Activated CD8-positive, alpha-beta T cell treated with anti-CD3 and anti-CD28 coated beads for 36 hours (primary cell): ENCODE data around the gene RAB33B. TPM values are rescaled to one million over a fixed set of nuclear protein-coding genes. Genes with fewer than 3 reads are reported as not detected.

Experiments
- ATAC-seq: fragments of 200-7000 bp; cut with Tn5 transposase; one replicate; pipeline ENCODE4 v1.10.0; 2021; ENCODE audit warnings: mild to moderate bottlenecking, moderate library complexity
- CTCF ChIA-PET: fragments of 350-600 bp; sonication (Branson Sonifier 250); formaldehyde crosslinking; loops from one replicate; lab custom pipeline; 2021; ENCODE audit warnings: antibody characterized with exemption; lab: Charles Lee
- POLR2A ChIA-PET: fragments of 350-600 bp; sonication (Branson Sonifier 250); formaldehyde crosslinking; loops from one replicate; lab custom pipeline; 2021; ENCODE audit warnings: antibody characterized with exemption; lab: Charles Lee
- DNase-seq: peaks from one replicate; pipeline ENCODE4 v3.0.0-alpha.2; 2020
- H3K27ac Mint-ChIP-seq: one replicate; pipeline ENCODE4 v1.8.0; 2021; ENCODE audit warnings: mild to moderate bottlenecking, mixed read lengths
- H3K27me3 Mint-ChIP-seq: one replicate; pipeline ENCODE4 v1.8.0; 2021; ENCODE audit warnings: mixed read lengths
- H3K36me3 Mint-ChIP-seq: one replicate; pipeline ENCODE4 v1.8.0; 2021; ENCODE audit warnings: low read depth, mixed read lengths
- H3K4me1 Mint-ChIP-seq: one replicate; pipeline ENCODE4 v1.8.0; 2021; ENCODE audit warnings: low read depth, mixed read lengths
- H3K4me3 Mint-ChIP-seq: one replicate; pipeline ENCODE4 v1.8.0; 2021; ENCODE audit warnings: mild to moderate bottlenecking, moderate library complexity, mixed read lengths
- H3K9me3 Mint-ChIP-seq: one replicate; pipeline ENCODE4 v1.8.0; 2021; ENCODE audit warnings: mixed read lengths
- CTCF ChIP-seq: fragments of 200-600 bp; IDR thresholded peaks from one replicate; pipeline ENCODE4 v1.8.0; 2022; ENCODE audit warnings: antibody characterized with exemption, mild to moderate bottlenecking
- intact Hi-C: fragments of 100-400 bp; cut with micrococcal nuclease; formaldehyde crosslinking; loops from one replicate; pipeline ENCODE4 v1.10.0; 2022
- total RNA-seq, 2 experiments: library from RNA; stranded (reverse); gene quantifications; one replicate each; pipeline ENCODE4 v1.2.3, GENCODE V29; 2021

Gene RAB33B
- total RNA-seq, 2 experiments from 2014 or later = 6.1 to 6.2 TPM

- Mint-ChIP-seq H3K27ac (no peak overlapping the region), H3K27me3 (no peaks in the 10 kb centered on the region), H3K9me3 (no peaks in the 10 kb centered on the region), H3K4me3 (no peak overlapping the region), H3K36me3 (peaks cover 47% of the 10 kb centered on the region), H3K4me1 (peaks cover 15% of the 10 kb centered on the region)
- no peak for TF ChIP-seq CTCF
- ChIA-PET CTCF (no interaction called here), POLR2A (no interaction called here)
- intact Hi-C loops = no loop called here
- DNase-seq (no peak), ATAC-seq (no peak)
Measured at GRCh38 chr4:139525414-139525813, 71.5 kb downstream of the RAB33B start.

Other genes with a start within 250 kb of the RAB33B start
- gene MGARP, start 173.9 kb upstream of the RAB33B start, total RNA-seq = under 1 TPM; 0.22 to 0.32 TPM
- 100 to 1,000 TPM; 113 to 114 TPM for gene NAA15, start 152.6 kb upstream of the RAB33B start, total RNA-seq
- gene NDUFC1, start 151.6 kb upstream of the RAB33B start, total RNA-seq = 10 to 100 TPM; 56.2 to 60.6 TPM
- 10 to 100 TPM; 10.4 to 12.1 TPM for gene SETD7, start 102.1 kb downstream of the RAB33B start, total RNA-seq
- 10 to 100 TPM; 11.7 to 12.4 TPM for gene MGST2, start 211.7 kb downstream of the RAB33B start, total RNA-seq